ENCODE results near the gene SERINC4.

SERINC4 gene

DNA sequence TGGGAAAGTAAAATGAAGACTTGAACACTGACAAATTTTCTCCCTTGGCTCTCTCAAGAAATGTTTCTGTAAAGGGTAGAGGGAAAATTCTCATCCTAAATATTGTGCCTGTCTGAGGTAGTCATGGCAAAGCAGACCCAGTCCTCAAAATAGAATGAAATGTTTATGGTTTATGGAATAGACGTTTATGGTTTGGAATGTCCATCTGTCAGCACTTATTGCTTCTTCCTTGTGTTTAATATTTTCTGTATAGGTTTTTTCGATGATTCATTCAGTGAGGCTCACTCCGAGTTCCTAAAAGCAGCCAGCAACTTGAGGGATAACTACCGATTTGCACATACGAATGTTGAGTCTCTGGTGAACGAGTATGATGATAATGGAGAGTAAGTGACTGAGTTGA lies 37.2 kb downstream of the SERINC4 start:
- Histone ChIP-seq H3K27me3 (ENCODE audit: control insufficient read depth in 1 of 2, insufficient read depth in 1 of 2, low read length in 2 of 2) (no peaks in the 10 kb centered on the region), H4K8ac (ENCODE audit: low read length) (no peak overlapping the region), H2AK5ac (ENCODE audit: low read length, severe bottlenecking) (no peak overlapping the region), H2BK120ac (ENCODE audit: low read depth, low read length) (no peak overlapping the region), H3K4me3 (ENCODE audit: insufficient read depth in 1 of 2, low read depth in 1 of 2, low read length in 2 of 2) (no peak overlapping the region), H3K4ac (ENCODE audit: low read depth in 1 of 2, low read length in 2 of 2) (no peak overlapping the region), H3K9ac (ENCODE audit: low read length) (no peak overlapping the region), H4K91ac (ENCODE audit: low read length) (no peak overlapping the region), H3K36me3 (ENCODE audit: control insufficient read depth in 1 of 2, insufficient read depth in 2 of 2, low read depth in 1 of 2, low read length in 2 of 2) (peaks cover 35 to 89% of the 10 kb centered on the region in 2 experiments), H2BK15ac (ENCODE audit: low read depth, poor library complexity, severe bottlenecking) (no peak overlapping the region), H2BK5ac (ENCODE audit: low read depth, low read length, poor library complexity, severe bottlenecking) (no peak overlapping the region), H3K27ac (ENCODE audit: low read length, poor library complexity, severe bottlenecking) (no peak overlapping the region), H2BK12ac (ENCODE audit: low read length in 2 of 2) (no peak overlapping the region), H3K9me3 (ENCODE audit: control insufficient read depth, low read length) (no peaks in the 10 kb centered on the region), H3K4me1 (ENCODE audit: control insufficient read depth, insufficient read depth, low read depth, low read length) (no peaks in the 10 kb centered on the region), H3K18ac (ENCODE audit: low read depth in 1 of 2, low read length in 2 of 2) (no peak overlapping the region), H3K23ac (ENCODE audit: low read length in 2 of 2) (no peak overlapping the region), H3K14ac (ENCODE audit: low read length in 2 of 2) (no peak overlapping the region), H3K4me2 (ENCODE audit: low read length, poor library complexity, severe bottlenecking) (no peak overlapping the region), H2AFZ (ENCODE audit: low read depth, low read length) (no peak overlapping the region), H3K79me1 (replicated peaks; ENCODE audit: low read length, poor library complexity, severe bottlenecking) (peaks cover 7% of the 10 kb centered on the region)
- 65% methylated on average over 6 of the region's 6 CpGs for WGBS
- peak; percentile 85 for DNase-seq

DNA sequence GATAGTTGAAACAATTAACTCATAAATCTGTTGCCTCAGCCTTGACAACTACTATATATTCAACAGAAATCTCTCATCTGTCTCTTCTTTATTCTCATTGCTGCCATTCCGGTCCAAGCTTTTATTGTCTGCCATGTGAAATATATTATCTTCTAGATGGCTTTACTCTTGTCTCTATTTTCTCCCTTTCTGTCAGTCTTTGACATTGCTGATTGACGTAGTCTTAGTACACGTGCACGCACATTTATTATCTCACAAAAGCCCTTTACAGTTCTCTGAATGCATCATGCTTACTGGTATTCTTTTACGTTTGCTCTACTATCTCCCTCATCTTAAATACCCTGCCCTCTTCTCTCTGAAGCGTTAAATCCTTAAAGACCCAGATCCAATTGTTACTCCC lies 48.1 kb downstream of the SERINC4 start:
- no peak overlapping the region for H3K4ac ChIP-seq (ENCODE audit: low read depth in 1 of 2, low read length in 2 of 2)
- H3K27ac ChIP-seq (ENCODE audit: low read length, poor library complexity, severe bottlenecking), result no peak overlapping the region
- H3K27me3 ChIP-seq (ENCODE audit: control insufficient read depth in 1 of 2, insufficient read depth in 1 of 2, low read length in 2 of 2), result no peaks in the 10 kb centered on the region
- no peak overlapping the region for H3K4me3 ChIP-seq (ENCODE audit: insufficient read depth in 1 of 2, low read depth in 1 of 2, low read length in 2 of 2)
- no peak overlapping the region for H3K9ac ChIP-seq (ENCODE audit: low read length)
- H3K14ac ChIP-seq (ENCODE audit: low read length in 2 of 2), result no peak overlapping the region
- H4K91ac ChIP-seq (ENCODE audit: low read length), result no peak overlapping the region
- no peak overlapping the region for H3K23ac ChIP-seq (ENCODE audit: low read length in 2 of 2)
- H3K79me1 ChIP-seq (replicated peaks; ENCODE audit: low read length, poor library complexity, severe bottlenecking), result no peaks in the 10 kb centered on the region
- H2BK5ac ChIP-seq (ENCODE audit: low read depth, low read length, poor library complexity, severe bottlenecking), result no peak overlapping the region
- peaks cover 8% of the 10 kb centered on the region for H3K4me1 ChIP-seq (ENCODE audit: control insufficient read depth, insufficient read depth, low read depth, low read length)
- no peak overlapping the region for H2AFZ ChIP-seq (ENCODE audit: low read depth, low read length)
- H3K36me3 ChIP-seq (ENCODE audit: control insufficient read depth in 1 of 2, insufficient read depth in 2 of 2, low read depth in 1 of 2, low read length in 2 of 2), result peaks cover 11 to 48% of the 10 kb centered on the region in 2 experiments
- H3K4me2 ChIP-seq (ENCODE audit: low read length, poor library complexity, severe bottlenecking), result no peak overlapping the region
- DNase-seq, result no peak
- no peaks in the 10 kb centered on the region for H3K9me3 ChIP-seq (ENCODE audit: control insufficient read depth, low read length)
- H2AK5ac ChIP-seq (ENCODE audit: low read length, severe bottlenecking), result no peak overlapping the region
- no peak overlapping the region for H2BK12ac ChIP-seq (ENCODE audit: low read length in 2 of 2)
- 85% methylated on average over 5 of the region's 6 CpGs for WGBS
- no peak overlapping the region for H3K18ac ChIP-seq (ENCODE audit: low read depth in 1 of 2, low read length in 2 of 2)
- no peak overlapping the region for H4K8ac ChIP-seq (ENCODE audit: low read length)
- H2BK120ac ChIP-seq (ENCODE audit: low read depth, low read length), result no peak overlapping the region
- no peak overlapping the region for H2BK15ac ChIP-seq (ENCODE audit: low read depth, poor library complexity, severe bottlenecking)

DNA sequence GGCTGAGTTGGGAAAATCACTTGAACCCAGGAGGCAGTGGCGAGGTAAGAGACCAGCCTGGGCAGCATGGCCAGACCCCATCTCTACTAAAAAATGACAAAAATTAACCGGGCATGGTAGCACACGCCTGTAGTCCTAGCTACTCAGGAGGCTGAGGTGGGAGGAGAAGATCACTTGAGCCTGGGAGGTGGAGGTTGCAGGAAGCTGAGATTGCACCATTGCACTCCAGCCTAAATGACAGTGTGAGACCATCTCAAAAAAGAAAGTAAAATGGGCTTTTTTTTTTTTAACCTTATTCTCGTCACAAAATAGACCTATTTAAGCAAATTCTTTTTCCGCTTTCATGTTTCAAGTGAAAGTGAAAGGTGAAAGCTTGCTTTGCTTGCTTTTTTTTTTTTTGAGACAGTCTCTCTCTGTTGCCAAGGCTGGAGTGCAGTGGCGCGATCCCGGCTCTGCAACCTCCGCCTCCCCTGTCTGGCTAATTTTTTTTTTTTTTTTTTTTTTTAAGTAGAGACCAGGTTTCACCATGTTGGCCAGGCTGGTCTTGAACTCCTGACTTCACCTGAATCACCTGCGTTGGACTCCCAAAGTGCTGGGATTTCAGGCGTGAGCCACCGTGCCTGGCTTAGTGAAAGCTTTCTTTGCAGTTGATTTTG lies 50.2 kb downstream of the SERINC4 start:
- H2BK5ac ChIP-seq (ENCODE audit: low read depth, low read length, poor library complexity, severe bottlenecking), result no peak overlapping the region
- H2BK12ac ChIP-seq (ENCODE audit: low read length in 2 of 2), result no peak overlapping the region
- peaks cover 11% of the 10 kb centered on the region for H3K4me1 ChIP-seq (ENCODE audit: control insufficient read depth, insufficient read depth, low read depth, low read length)
- H3K36me3 ChIP-seq (ENCODE audit: control insufficient read depth in 1 of 2, insufficient read depth in 2 of 2, low read depth in 1 of 2, low read length in 2 of 2), result peaks cover 6 to 30% of the 10 kb centered on the region in 2 experiments
- 94% methylated on average over 11 of the region's 12 CpGs for WGBS
- H2BK120ac ChIP-seq (ENCODE audit: low read depth, low read length), result no peak overlapping the region
- no peak overlapping the region for H3K18ac ChIP-seq (ENCODE audit: low read depth in 1 of 2, low read length in 2 of 2)
- H3K4ac ChIP-seq (ENCODE audit: low read depth in 1 of 2, low read length in 2 of 2), result no peak overlapping the region
- H3K27ac ChIP-seq (ENCODE audit: low read length, poor library complexity, severe bottlenecking), result no peak overlapping the region
- H3K27me3 ChIP-seq (ENCODE audit: control insufficient read depth in 1 of 2, insufficient read depth in 1 of 2, low read length in 2 of 2), result no peaks in the 10 kb centered on the region
- H3K4me3 ChIP-seq (ENCODE audit: insufficient read depth in 1 of 2, low read depth in 1 of 2, low read length in 2 of 2), result peak overlapping the region in 1 of 2 experiments; percentile 64
- no peak overlapping the region for H3K23ac ChIP-seq (ENCODE audit: low read length in 2 of 2)
- no peaks in the 10 kb centered on the region for H3K9me3 ChIP-seq (ENCODE audit: control insufficient read depth, low read length)
- peaks cover 2% of the 10 kb centered on the region for H3K79me1 ChIP-seq (replicated peaks; ENCODE audit: low read length, poor library complexity, severe bottlenecking)
- H3K14ac ChIP-seq (ENCODE audit: low read length in 2 of 2), result no peak overlapping the region
- no peak overlapping the region for H4K91ac ChIP-seq (ENCODE audit: low read length)
- H2BK15ac ChIP-seq (ENCODE audit: low read depth, poor library complexity, severe bottlenecking), result no peak overlapping the region
- DNase-seq, result peak; percentile 57
- H3K4me2 ChIP-seq (ENCODE audit: low read length, poor library complexity, severe bottlenecking), result no peak overlapping the region
- peak overlapping the region; percentile 69 for H3K9ac ChIP-seq (ENCODE audit: low read length)
- H4K8ac ChIP-seq (ENCODE audit: low read length), result no peak overlapping the region
- no peak overlapping the region for H2AFZ ChIP-seq (ENCODE audit: low read depth, low read length)
- H2AK5ac ChIP-seq (ENCODE audit: low read length, severe bottlenecking), result no peak overlapping the region

DNA sequence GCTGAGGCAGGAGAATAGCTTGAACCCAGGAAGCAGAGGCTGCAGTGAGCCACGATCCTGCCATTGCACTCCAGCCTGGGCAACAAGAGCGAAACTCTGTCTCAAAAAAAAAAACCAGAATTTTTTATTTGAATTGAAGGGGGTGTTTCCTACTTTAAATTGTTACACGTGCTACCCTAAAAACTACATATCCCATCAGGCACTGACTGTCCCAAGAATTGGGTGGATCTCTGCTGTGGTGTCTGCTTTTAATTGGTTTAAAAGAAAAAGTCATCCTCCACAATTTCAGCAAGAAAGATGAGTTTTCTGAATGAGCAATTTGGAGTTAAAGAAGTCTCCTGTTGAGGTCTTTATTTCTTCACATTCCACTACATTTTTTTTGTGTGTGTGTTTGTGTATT lies 51.6 kb downstream of the SERINC4 start:
- DNase-seq, result peak; percentile 12
- Histone ChIP-seq H3K4ac (ENCODE audit: low read depth in 1 of 2, low read length in 2 of 2) (no peak overlapping the region), H2BK12ac (ENCODE audit: low read length in 2 of 2) (no peak overlapping the region)

More for the DNA sequence above, 51.6 kb downstream of the SERINC4 start:
- no peak overlapping the region for H2AK5ac ChIP-seq (ENCODE audit: low read length, severe bottlenecking)
- no peak overlapping the region for H4K8ac ChIP-seq (ENCODE audit: low read length)
- H2BK5ac ChIP-seq (ENCODE audit: low read depth, low read length, poor library complexity, severe bottlenecking), result no peak overlapping the region
- H3K36me3 ChIP-seq (ENCODE audit: control insufficient read depth in 1 of 2, insufficient read depth in 2 of 2, low read depth in 1 of 2, low read length in 2 of 2), result peaks cover 0 to 17% of the 10 kb centered on the region in 2 experiments
- H2BK120ac ChIP-seq (ENCODE audit: low read depth, low read length), result no peak overlapping the region
- H2AFZ ChIP-seq (ENCODE audit: low read depth, low read length), result no peak overlapping the region
- H3K23ac ChIP-seq (ENCODE audit: low read length in 2 of 2), result no peak overlapping the region
- peak overlapping the region in 1 of 2 experiments; percentile 89 for H3K4me3 ChIP-seq (ENCODE audit: insufficient read depth in 1 of 2, low read depth in 1 of 2, low read length in 2 of 2)
- H2BK15ac ChIP-seq (ENCODE audit: low read depth, poor library complexity, severe bottlenecking), result no peak overlapping the region
- H3K4me2 ChIP-seq (ENCODE audit: low read length, poor library complexity, severe bottlenecking), result peak overlapping the region; percentile 43
- peaks cover 11% of the 10 kb centered on the region for H3K4me1 ChIP-seq (ENCODE audit: control insufficient read depth, insufficient read depth, low read depth, low read length)
- no peak overlapping the region for H3K18ac ChIP-seq (ENCODE audit: low read depth in 1 of 2, low read length in 2 of 2)
- peaks cover 2% of the 10 kb centered on the region for H3K79me1 ChIP-seq (replicated peaks; ENCODE audit: low read length, poor library complexity, severe bottlenecking)
- no peak overlapping the region for H3K14ac ChIP-seq (ENCODE audit: low read length in 2 of 2)
- H3K27me3 ChIP-seq (ENCODE audit: control insufficient read depth in 1 of 2, insufficient read depth in 1 of 2, low read length in 2 of 2), result no peaks in the 10 kb centered on the region
- H3K9me3 ChIP-seq (ENCODE audit: control insufficient read depth, low read length), result no peaks in the 10 kb centered on the region
- H3K9ac ChIP-seq (ENCODE audit: low read length), result peak overlapping the region; percentile 92
- no peak overlapping the region for H4K91ac ChIP-seq (ENCODE audit: low read length)
- 83% methylated on average over 1 of the region's 3 CpGs for WGBS
- no peak overlapping the region for H3K27ac ChIP-seq (ENCODE audit: low read length, poor library complexity, severe bottlenecking)
